Panc1 (cell line): ENCODE data around the gene FAM20B. TPM values are rescaled to one million over a fixed set of nuclear protein-coding genes. Genes with fewer than 3 reads are reported as not detected.

ENCODE experiments used
- ATAC-seq: fragments of 200-7000 bp; cut with Tn5 transposase; 2 replicates; pipeline ENCODE4 v1.9.1; 2020; ENCODE audit warnings: mild to moderate bottlenecking, moderate library complexity
- BruUV-seq: library from RNA; stranded (reverse); fragments of 400-500 nt; replicated peaks from 2 replicates; lab custom pipeline; 2021; lab: Mats Ljungman, UMichigan
- CTCF ChIA-PET: fragments of 300-600 bp; sonication (Branson Sonifier 250); formaldehyde crosslinking; loops from one replicate; lab custom pipeline; 2022; ENCODE audit warnings: antibody characterized with exemption; lab: Charles Lee
- POLR2A ChIA-PET: fragments of 300-600 bp; sonication (Branson Sonifier 250); formaldehyde crosslinking; loops from one replicate; lab custom pipeline; 2022; ENCODE audit warnings: antibody characterized with exemption; lab: Charles Lee
- DNase-seq: peaks from one replicate; pipeline ENCODE4 v3.0.0-alpha.2; 2010; ENCODE audit warnings: low read depth, low spot score
- H3K27ac ChIP-seq: 2 replicates; pipeline ENCODE4 v1.5.1; 2011; ENCODE audit warnings: mild to moderate bottlenecking, low read length, inconsistent platforms
- H3K27me3 ChIP-seq: fragments of 200-500 bp; sonication (Bioruptor generic); 2 replicates; pipeline ENCODE4 v1.6.0; 2014; ENCODE audit warnings: low read length, inconsistent platforms; ENCODE audit not compliant: control insufficient read depth, insufficient read depth
- H3K36me3 ChIP-seq: fragments of 200-500 bp; sonication (Bioruptor generic); 2 replicates; pipeline ENCODE4 v1.5.1; 2014; ENCODE audit warnings: inconsistent platforms, mild to moderate bottlenecking, low read length, moderate library complexity; ENCODE audit not compliant: control insufficient read depth, insufficient read depth
- H3K4me1 ChIP-seq: 2 replicates; pipeline ENCODE4 v1.5.1; 2011; ENCODE audit warnings: inconsistent platforms, mild to moderate bottlenecking, low read length, moderate library complexity; ENCODE audit not compliant: control insufficient read depth, insufficient read depth
- H3K4me3 ChIP-seq, 2 experiments: 2 replicates each; pipeline ENCODE4 v1.5.1; 2011 to 2012; ENCODE audit warnings: low read depth in 2 of 2, low read length in 2 of 2, mild to moderate bottlenecking in 2 of 2, inconsistent platforms in 1 of 2, moderate library complexity in 1 of 2
- H3K9me3 ChIP-seq: fragments of 200-500 bp; sonication (Bioruptor generic); 2 replicates; pipeline ENCODE4 v1.5.1; 2014; ENCODE audit warnings: low read depth, mild to moderate bottlenecking, inconsistent platforms, low read length, moderate library complexity; ENCODE audit not compliant: control insufficient read depth, insufficient read depth
- POLR2AphosphoS5 ChIP-seq: IDR thresholded peaks from 2 replicates; pipeline ENCODE4 v1.6.1; 2012; ENCODE audit warnings: mild to moderate bottlenecking, low read depth, low read length, moderate library complexity
- SIN3A ChIP-seq: IDR thresholded peaks from 2 replicates; pipeline ENCODE4 v1.6.1; 2012; ENCODE audit warnings: low read depth, mild to moderate bottlenecking, low read length, moderate library complexity, borderline replicate concordance; ENCODE audit not compliant: insufficient read depth
- TCF7L2 ChIP-seq: IDR thresholded peaks from 2 replicates; pipeline ENCODE4 v1.6.1; 2011; ENCODE audit warnings: mild to moderate bottlenecking, low read depth, low read length, inconsistent platforms
- in situ Hi-C: cut with HindIII; loops from 2 replicates; pipeline ENCODE4 v1.10.0; 2016; ENCODE audit warnings: low sequenced_read_pairs, low pct_unique_long_range_greater_than_20kb
- intact Hi-C: fragments of 100-400 bp; cut with micrococcal nuclease; formaldehyde crosslinking; loops from one replicate; pipeline ENCODE4 v1.10.0; 2022; ENCODE audit not compliant: unreplicated experiment
- total RNA-seq: library from RNA; stranded (reverse); gene quantifications from one replicate; pipeline ENCODE4 v1.2.1, GENCODE V29; 2021; ENCODE audit not compliant: unreplicated experiment
- TF ChIP-seq, protein P1 (sequence below): fragments of 450-650 bp; IDR thresholded peaks from 2 replicates; pipeline ENCODE4 v1.5.1; 2017; ENCODE audit warnings: mild to moderate bottlenecking
- TF ChIP-seq, protein P2 (sequence below), 2 experiments: IDR thresholded peaks; 2 replicates each; pipeline ENCODE4 v1.6.1; 2011 to 2012; ENCODE audit warnings: low read depth in 2 of 2, control low read depth in 1 of 2, low read length in 1 of 2, mild to moderate bottlenecking in 1 of 2, moderate library complexity in 1 of 2; ENCODE audit not compliant: insufficient read depth in 1 of 2

Gene FAM20B
- total RNA-seq, 1 experiment from 2014 or later, result 49.9 TPM

DNA sequence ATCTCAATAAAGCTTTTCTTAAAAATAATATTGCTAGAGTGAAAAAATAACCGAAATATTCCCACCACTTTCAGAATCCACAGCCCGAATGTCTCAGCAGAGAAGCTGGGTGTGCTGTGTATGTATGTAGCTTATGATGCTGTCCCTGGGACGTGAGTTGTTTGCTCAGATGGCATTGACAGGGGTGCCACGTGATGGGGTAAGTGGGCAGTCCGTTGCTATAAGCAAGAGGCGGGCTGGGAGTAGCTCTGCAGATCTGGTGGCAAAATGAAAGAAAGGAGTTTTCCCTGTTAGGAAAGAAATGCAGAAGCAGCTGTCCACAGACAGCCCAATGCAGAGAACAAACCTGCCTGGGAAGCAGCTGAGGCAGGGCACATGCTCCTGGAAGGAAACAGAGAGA, 3.8 kb upstream of the FAM20B start:
- Histone ChIP-seq H3K36me3 (no peaks in the 10 kb centered on the region; the same call in 1 of the 2 replicates), H3K27ac (no peak overlapping the region), H3K4me1 (peaks cover 6% of the 10 kb centered on the region; the same call in 1 of the 2 replicates), H3K4me3 (no peak overlapping the region), H3K27me3 (no peaks in the 10 kb centered on the region), H3K9me3 (no peaks in the 10 kb centered on the region)
- TF ChIP-seq TCF7L2 (no peak), SIN3A (no peak), POLR2AphosphoS5 (no peak)
- TF ChIP-seq, protein P1, sequence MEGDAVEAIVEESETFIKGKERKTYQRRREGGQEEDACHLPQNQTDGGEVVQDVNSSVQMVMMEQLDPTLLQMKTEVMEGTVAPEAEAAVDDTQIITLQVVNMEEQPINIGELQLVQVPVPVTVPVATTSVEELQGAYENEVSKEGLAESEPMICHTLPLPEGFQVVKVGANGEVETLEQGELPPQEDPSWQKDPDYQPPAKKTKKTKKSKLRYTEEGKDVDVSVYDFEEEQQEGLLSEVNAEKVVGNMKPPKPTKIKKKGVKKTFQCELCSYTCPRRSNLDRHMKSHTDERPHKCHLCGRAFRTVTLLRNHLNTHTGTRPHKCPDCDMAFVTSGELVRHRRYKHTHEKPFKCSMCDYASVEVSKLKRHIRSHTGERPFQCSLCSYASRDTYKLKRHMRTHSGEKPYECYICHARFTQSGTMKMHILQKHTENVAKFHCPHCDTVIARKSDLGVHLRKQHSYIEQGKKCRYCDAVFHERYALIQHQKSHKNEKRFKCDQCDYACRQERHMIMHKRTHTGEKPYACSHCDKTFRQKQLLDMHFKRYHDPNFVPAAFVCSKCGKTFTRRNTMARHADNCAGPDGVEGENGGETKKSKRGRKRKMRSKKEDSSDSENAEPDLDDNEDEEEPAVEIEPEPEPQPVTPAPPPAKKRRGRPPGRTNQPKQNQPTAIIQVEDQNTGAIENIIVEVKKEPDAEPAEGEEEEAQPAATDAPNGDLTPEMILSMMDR, result no peak
- TF ChIP-seq, protein P2, sequence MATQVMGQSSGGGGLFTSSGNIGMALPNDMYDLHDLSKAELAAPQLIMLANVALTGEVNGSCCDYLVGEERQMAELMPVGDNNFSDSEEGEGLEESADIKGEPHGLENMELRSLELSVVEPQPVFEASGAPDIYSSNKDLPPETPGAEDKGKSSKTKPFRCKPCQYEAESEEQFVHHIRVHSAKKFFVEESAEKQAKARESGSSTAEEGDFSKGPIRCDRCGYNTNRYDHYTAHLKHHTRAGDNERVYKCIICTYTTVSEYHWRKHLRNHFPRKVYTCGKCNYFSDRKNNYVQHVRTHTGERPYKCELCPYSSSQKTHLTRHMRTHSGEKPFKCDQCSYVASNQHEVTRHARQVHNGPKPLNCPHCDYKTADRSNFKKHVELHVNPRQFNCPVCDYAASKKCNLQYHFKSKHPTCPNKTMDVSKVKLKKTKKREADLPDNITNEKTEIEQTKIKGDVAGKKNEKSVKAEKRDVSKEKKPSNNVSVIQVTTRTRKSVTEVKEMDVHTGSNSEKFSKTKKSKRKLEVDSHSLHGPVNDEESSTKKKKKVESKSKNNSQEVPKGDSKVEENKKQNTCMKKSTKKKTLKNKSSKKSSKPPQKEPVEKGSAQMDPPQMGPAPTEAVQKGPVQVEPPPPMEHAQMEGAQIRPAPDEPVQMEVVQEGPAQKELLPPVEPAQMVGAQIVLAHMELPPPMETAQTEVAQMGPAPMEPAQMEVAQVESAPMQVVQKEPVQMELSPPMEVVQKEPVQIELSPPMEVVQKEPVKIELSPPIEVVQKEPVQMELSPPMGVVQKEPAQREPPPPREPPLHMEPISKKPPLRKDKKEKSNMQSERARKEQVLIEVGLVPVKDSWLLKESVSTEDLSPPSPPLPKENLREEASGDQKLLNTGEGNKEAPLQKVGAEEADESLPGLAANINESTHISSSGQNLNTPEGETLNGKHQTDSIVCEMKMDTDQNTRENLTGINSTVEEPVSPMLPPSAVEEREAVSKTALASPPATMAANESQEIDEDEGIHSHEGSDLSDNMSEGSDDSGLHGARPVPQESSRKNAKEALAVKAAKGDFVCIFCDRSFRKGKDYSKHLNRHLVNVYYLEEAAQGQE (IDR thresholded peaks at IDR 0.05; ENCODE audit: insufficient read depth in 1 of 2, low read depth in 2 of 2, low read length in 1 of 2), result no peak
- BruUV-seq, result no TSS peak
- in situ Hi-C loops, result no loop called here
- intact Hi-C loops, result no loop called here
- POLR2A ChIA-PET, result no interaction called here
- DNase-seq (no peak), ATAC-seq (no peak)
- CTCF ChIA-PET, result interaction anchor here (0.6 kb wide), 1 partner anchor 21 kb away, joined by 8 read pairs; no protein-coding TSS in a partner anchor

DNA sequence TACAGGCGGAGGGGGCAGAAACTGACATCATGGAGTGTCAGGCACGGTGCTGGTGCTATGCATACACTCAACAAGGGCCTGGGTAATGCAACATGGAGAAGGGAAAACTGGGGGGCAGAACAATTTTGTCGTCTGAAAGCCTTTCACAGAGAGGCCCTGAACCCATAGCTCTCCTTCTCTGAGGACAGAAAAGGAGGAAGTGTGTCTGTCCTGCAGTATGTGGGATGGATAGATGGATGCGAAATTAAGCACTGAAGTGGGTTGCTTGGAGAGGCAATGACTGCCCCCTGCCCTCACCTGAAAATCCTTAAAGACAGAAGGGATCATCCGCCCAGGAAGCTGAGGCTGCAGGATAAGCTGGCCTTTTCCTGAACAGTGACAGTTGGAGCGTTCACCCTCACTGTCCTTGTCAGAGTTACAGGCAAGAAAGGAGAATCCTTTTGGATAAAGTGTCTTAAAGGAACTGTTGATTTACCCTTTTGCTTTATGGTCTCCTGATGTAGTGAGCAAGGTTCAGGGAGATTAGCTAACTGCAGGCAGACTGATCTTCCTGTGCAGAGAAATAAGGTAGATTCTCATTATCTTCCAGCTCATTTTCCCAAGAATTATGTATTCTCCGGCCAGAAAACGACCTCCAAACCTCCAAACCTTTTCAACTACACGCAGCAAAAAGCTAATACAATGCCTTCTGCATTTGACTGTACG, 1.6 kb upstream of the FAM20B start:
- no peak for DNase-seq
- TF ChIP-seq POLR2AphosphoS5 (no peak), TCF7L2 (no peak), SIN3A (no peak)
- TF ChIP-seq, protein P1, result no peak
- TF ChIP-seq, protein P2 (IDR thresholded peaks at IDR 0.05; ENCODE audit: insufficient read depth in 1 of 2, low read depth in 2 of 2, low read length in 1 of 2), result no peak
- POLR2A ChIA-PET, result no interaction called here
- peaks cover 17% of the 10 kb centered on the region for H3K4me1 ChIP-seq
- H3K9me3 ChIP-seq, result no peaks in the 10 kb centered on the region
- in situ Hi-C loops (no loop called here), intact Hi-C loops (no loop called here)
- no peak for ATAC-seq
- no peak overlapping the region for H3K4me3 ChIP-seq
- CTCF ChIA-PET, result no interaction called here
- H3K36me3 ChIP-seq, result no peaks in the 10 kb centered on the region; the same call in 1 of the 2 replicates
- H3K27me3 ChIP-seq, result no peaks in the 10 kb centered on the region
- BruUV-seq, result no TSS peak
- H3K27ac ChIP-seq, result no peak overlapping the region
